Right lobe of liver (tissue), 6 donors: ENCODE measurements around the gene TENT5C. TPM values are rescaled to one million over a fixed set of nuclear protein-coding genes. Genes with fewer than 3 reads are reported as not detected.

Source experiments
- ATAC-seq, 4 donors: fragments of 200-7000 bp; cut with Tn5 transposase; one replicate each; pipeline ENCODE4 v1.9.1; 2020; ENCODE audit warnings: mild to moderate bottlenecking in 4 of 4, moderate library complexity in 4 of 4
- DNase-seq, 3 donors: peaks; one replicate each; pipeline ENCODE4 v3.0.0-alpha.2; 2020
- H3K27ac ChIP-seq, 3 donors: fragments of 200-600 bp; one replicate each; pipeline ENCODE4 v1.8.0; 2022
- H3K27me3 ChIP-seq, 2 donors: fragments of 200-600 bp; one replicate each; pipeline ENCODE4 v1.8.0; 2022
- H3K36me3 ChIP-seq, 4 donors: fragments of 200-600 bp; sonication (generic) in 1 of 4; one replicate each; pipeline versions ENCODE4 v1.5.1 to v1.8.0; 2017 to 2022; ENCODE audit warnings: control low read depth in 1 of 4
- H3K4me1 ChIP-seq, 4 donors: fragments of 200-600 bp; sonication (generic) in 1 of 4; one replicate each; pipeline versions ENCODE4 v1.5.1 to v1.8.0; 2017 to 2022; ENCODE audit warnings: control low read depth in 1 of 4
- H3K4me3 ChIP-seq, 3 donors: fragments of 200-600 bp; one replicate each; pipeline ENCODE4 v1.8.0; 2022
- H3K9me3 ChIP-seq, 4 donors: fragments of 200-600 bp; sonication (generic) in 1 of 4; one replicate each; pipeline versions ENCODE4 v1.5.1 to v1.8.0; 2017 to 2022; ENCODE audit warnings: control low read depth in 1 of 4
- CTCF ChIP-seq, 4 donors: fragments of 200-600 bp in 3 of 4; fragments of 450-650 bp in 1 of 4; IDR thresholded peaks; one replicate each; pipeline versions ENCODE4 v1.5.1 to v1.8.0; 2016 to 2022; ENCODE audit warnings: antibody characterized with exemption in 4 of 4, mild to moderate bottlenecking in 2 of 4
- POLR2A ChIP-seq: fragments of 450-650 bp; IDR thresholded peaks from one replicate; pipeline ENCODE4 v1.6.1; 2017; ENCODE audit warnings: antibody characterized with exemption, mild to moderate bottlenecking
- WGBS: methylation state at CpG from one replicate; pipeline ENCODE4 v1.1.6; 2018; ENCODE audit warnings: low coverage, low lambda C conversion rate; ENCODE audit not compliant: insufficient coverage; ENCODE audit errors: missing lambda C conversion rate; 5-methylcytosine and 5-hydroxymethylcytosine counted together
- intact Hi-C, 2 donors: fragments of 100-400 bp; cut with DNase I; formaldehyde crosslinking; loops; one replicate each; pipeline versions ENCODE4 v1.11.2 to v1.14.1; 2022
- total RNA-seq, 6 experiments: library from RNA; depleted of rRNA in 2 of 6; stranded (reverse); fragments of >200 nt in 2 of 6; fragmentation: NEBNext Ultra II Directional in 3 of 6; extraction: Animal tissue kit (Norgen Biotek cat#: 25700) in 3 of 6; gene quantifications; one replicate each; pipeline versions ENCODE4 v1.1.0 to v1.2.4, GENCODE V29; 2016 to 2023
- donor health status: DM: no; HTN: yes; CAD: no.
- donor health status: DM: no; HTN: no; CAD: no.
- donor health status: DM: no; HTN: no; CAD: no.
- donor health status: DM: no; HTN: yes; CAD: no.
- donor health status: DM: no; HTN: yes; CAD: no.

The TENT5C gene
- total RNA-seq, 6 experiments from 2014 or later: 2.3 to 13.7 (median 3.0) TPM

GRCh38 chr1:117657949-117658660 lies 52.3 kb downstream of the TENT5C start:
- ATAC-seq: no peak
- Histone ChIP-seq H3K27me3 (no peaks in the 10 kb centered on the region), H3K36me3 (no peaks in the 10 kb centered on the region), H3K4me3 (no peak overlapping the region), H3K4me1 (no peaks in the 10 kb centered on the region), H3K27ac (no peak overlapping the region), H3K9me3 (no peaks in the 10 kb centered on the region)
- no peak for DNase-seq
- WGBS: 80% methylated on average over 3 of the region's 5 CpGs
- no peak for TF ChIP-seq POLR2A
- no peak for TF ChIP-seq CTCF (IDR thresholded peaks at IDR 0.05)
- intact Hi-C loops: no loop called here

DNA sequence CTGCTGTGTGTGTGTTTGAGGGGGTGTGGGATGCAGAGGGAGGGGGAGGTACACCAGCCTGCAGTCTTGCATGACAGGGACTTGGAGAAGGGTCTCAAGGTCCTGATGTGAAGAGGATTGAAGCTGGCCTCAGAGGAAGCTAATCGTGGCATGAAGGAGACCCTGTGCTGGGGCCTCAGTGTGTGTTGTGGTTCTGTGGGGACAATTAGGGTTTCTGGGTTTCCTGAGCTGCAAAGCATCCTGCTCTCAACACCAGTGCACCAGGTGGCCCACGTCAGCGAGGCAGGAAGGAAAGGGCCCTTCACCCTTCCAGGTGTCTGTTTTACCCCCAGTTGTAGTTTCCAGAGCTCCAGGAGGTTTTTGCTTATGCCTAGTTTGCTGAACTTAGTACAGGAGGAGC lies 52.8 kb downstream of the TENT5C start:
- no peaks in the 10 kb centered on the region for H3K27me3 ChIP-seq
- H3K4me3 ChIP-seq: no peak overlapping the region
- peak in 2 of 4 donors; percentile 24 to 30 for ATAC-seq
- H3K36me3 ChIP-seq: no peaks in the 10 kb centered on the region
- no peak overlapping the region for H3K27ac ChIP-seq
- TF ChIP-seq CTCF (IDR thresholded peaks at IDR 0.05) (no peak), POLR2A (no peak)
- peaks cover 0 to 5% (median 0%) of the 10 kb centered on the region in 4 donors for H3K4me1 ChIP-seq
- no peak for DNase-seq
- H3K9me3 ChIP-seq: no peaks in the 10 kb centered on the region
- intact Hi-C loops: no loop called here
- WGBS: 65% methylated on average over 2 of the region's 3 CpGs

GRCh38 chr1:117659550-117660270 lies 53.9 kb downstream of the TENT5C start:
- WGBS: 64% methylated on average over 1 of the region's 6 CpGs
- Histone ChIP-seq H3K36me3 (no peaks in the 10 kb centered on the region), H3K27ac (no peak overlapping the region), H3K9me3 (no peaks in the 10 kb centered on the region), H3K4me3 (no peak overlapping the region), H3K4me1 (peaks cover 0 to 8% (median 0%) of the 10 kb centered on the region in 4 donors), H3K27me3 (no peaks in the 10 kb centered on the region)
- DNase-seq (no peak), ATAC-seq (no peak)
- intact Hi-C loops: no loop called here
- TF ChIP-seq CTCF (IDR thresholded peaks at IDR 0.05) (no peak), POLR2A (no peak)

DNA sequence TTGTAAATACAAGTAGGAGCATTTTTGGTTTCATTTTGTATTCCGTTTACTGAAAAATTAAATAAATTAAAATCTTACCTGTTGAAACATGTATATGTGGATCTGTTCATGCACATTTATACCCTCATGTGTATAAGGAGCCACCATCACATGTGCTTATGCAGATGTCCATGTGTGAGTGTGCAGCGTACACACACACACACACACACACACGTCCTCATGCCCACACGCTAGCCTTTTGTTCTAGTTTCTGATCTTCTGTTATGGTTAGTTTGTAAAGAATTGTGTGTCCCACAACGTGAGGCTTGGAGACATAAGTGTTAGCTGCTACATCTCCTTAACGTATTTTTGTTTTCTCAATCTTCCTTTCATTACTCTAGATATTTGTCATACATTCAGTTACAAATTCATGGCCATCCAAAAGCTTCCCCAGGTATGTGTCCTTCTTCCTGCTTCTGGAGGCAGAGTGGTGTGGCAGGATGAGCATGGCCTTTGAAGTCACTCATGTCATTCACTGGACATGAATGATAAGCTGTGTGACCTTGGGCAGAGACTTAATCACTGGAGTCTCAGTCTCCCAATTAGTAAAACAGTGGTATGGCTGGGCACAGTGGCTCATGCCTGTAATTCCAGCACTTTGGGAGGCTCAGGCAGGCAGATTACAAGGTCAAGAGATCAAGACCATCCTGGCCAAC lies 54.6 kb downstream of the TENT5C start:
- H3K4me3 ChIP-seq: no peak overlapping the region
- H3K4me1 ChIP-seq: peaks cover 0 to 8% (median 0%) of the 10 kb centered on the region in 4 donors
- DNase-seq (no peak), ATAC-seq (no peak)
- no peaks in the 10 kb centered on the region for H3K36me3 ChIP-seq
- intact Hi-C loops: no loop called here
- no peak overlapping the region for H3K27ac ChIP-seq
- WGBS: 73% methylated on average over 6 of the region's 6 CpGs
- no peaks in the 10 kb centered on the region for H3K9me3 ChIP-seq
- TF ChIP-seq CTCF (IDR thresholded peaks at IDR 0.05) (no peak), POLR2A (no peak)
- no peaks in the 10 kb centered on the region for H3K27me3 ChIP-seq
